Measurements from ENCODE around the gene GMDS. TPM values are rescaled to one million over a fixed set of nuclear protein-coding genes. Genes with fewer than 3 reads are reported as not detected.

GMDS gene
- total and polyA plus RNA-seq, 2 experiments from 2014 or later = 6.3 to 17.7 TPM

GRCh38 chr6:1872649-1873131 lies 372.7 kb downstream of the GMDS start:
- no peak for TF ChIP-seq CTCF (IDR thresholded peaks at IDR 0.05; ENCODE audit: low read depth, low read length)
- Histone ChIP-seq H3K27me3 (peaks cover 34% of the 10 kb centered on the region), H3K27ac (no peak overlapping the region)

GRCh38 chr6:1871724-1872315 lies 373.6 kb downstream of the GMDS start:
- peaks cover 55% of the 10 kb centered on the region for H3K4me1 ChIP-seq (ENCODE audit: low read depth)
- H3K27me3 ChIP-seq = peaks cover 29% of the 10 kb centered on the region
- H3K36me3 ChIP-seq = no peaks in the 10 kb centered on the region
- no peak overlapping the region for H3K4me3 ChIP-seq
- H3K9me3 ChIP-seq (ENCODE audit: low read depth) = no peaks in the 10 kb centered on the region
- H3K27ac ChIP-seq = no peak overlapping the region
- no peak for TF ChIP-seq CTCF (IDR thresholded peaks at IDR 0.05; ENCODE audit: low read depth, low read length)
- no peak for DNase-seq (ENCODE audit: low read depth in 1 of 2, low spot score in 1 of 2)

More at GRCh38 chr6:1872649-1873131, 372.7 kb downstream of the GMDS start:
- DNase-seq (ENCODE audit: low read depth in 1 of 2, low spot score in 1 of 2) = peak; percentile 83 to 91
- Histone ChIP-seq H3K4me3 (no peak overlapping the region), H3K9me3 (ENCODE audit: low read depth) (no peaks in the 10 kb centered on the region), H3K36me3 (no peaks in the 10 kb centered on the region), H3K4me1 (ENCODE audit: low read depth) (peaks cover 48% of the 10 kb centered on the region)

GRCh38 chr6:1870932-1871331 lies 374.5 kb downstream of the GMDS start:
- Histone ChIP-seq H3K27me3 (peaks cover 21% of the 10 kb centered on the region), H3K36me3 (no peaks in the 10 kb centered on the region), H3K27ac (no peak overlapping the region), H3K4me1 (ENCODE audit: low read depth) (peaks cover 58% of the 10 kb centered on the region), H3K4me3 (no peak overlapping the region), H3K9me3 (ENCODE audit: low read depth) (no peaks in the 10 kb centered on the region)
- no peak for DNase-seq (ENCODE audit: low read depth in 1 of 2, low spot score in 1 of 2)
- TF ChIP-seq CTCF (IDR thresholded peaks at IDR 0.05; ENCODE audit: low read depth, low read length) = no peak

- Histone ChIP-seq H3K4me3 (no peak overlapping the region), H3K27ac (no peak overlapping the region), H3K4me1 (ENCODE audit: low read depth) (peaks cover 65% of the 10 kb centered on the region), H3K9me3 (ENCODE audit: low read depth) (no peaks in the 10 kb centered on the region), H3K36me3 (no peaks in the 10 kb centered on the region), H3K27me3 (peaks cover 16% of the 10 kb centered on the region)
- no peak for DNase-seq (ENCODE audit: low read depth in 1 of 2, low spot score in 1 of 2)
- no peak for TF ChIP-seq CTCF (IDR thresholded peaks at IDR 0.05; ENCODE audit: low read depth, low read length)
Observed at GRCh38 chr6:1870251-1870650, 375.2 kb downstream of the GMDS start.

GRCh38 chr6:1869769-1870168 lies 375.6 kb downstream of the GMDS start:
- peaks cover 70% of the 10 kb centered on the region for H3K4me1 ChIP-seq (ENCODE audit: low read depth)
- peaks cover 16% of the 10 kb centered on the region for H3K27me3 ChIP-seq
- no peaks in the 10 kb centered on the region for H3K9me3 ChIP-seq (ENCODE audit: low read depth)
- H3K27ac ChIP-seq = no peak overlapping the region
- no peak overlapping the region for H3K4me3 ChIP-seq
- H3K36me3 ChIP-seq = no peaks in the 10 kb centered on the region
- DNase-seq (ENCODE audit: low read depth in 1 of 2, low spot score in 1 of 2) = no peak
- no peak for TF ChIP-seq CTCF (IDR thresholded peaks at IDR 0.05; ENCODE audit: low read depth, low read length)
